ENCODE measurements around the gene CDC42BPG.

The CDC42BPG gene

DNA sequence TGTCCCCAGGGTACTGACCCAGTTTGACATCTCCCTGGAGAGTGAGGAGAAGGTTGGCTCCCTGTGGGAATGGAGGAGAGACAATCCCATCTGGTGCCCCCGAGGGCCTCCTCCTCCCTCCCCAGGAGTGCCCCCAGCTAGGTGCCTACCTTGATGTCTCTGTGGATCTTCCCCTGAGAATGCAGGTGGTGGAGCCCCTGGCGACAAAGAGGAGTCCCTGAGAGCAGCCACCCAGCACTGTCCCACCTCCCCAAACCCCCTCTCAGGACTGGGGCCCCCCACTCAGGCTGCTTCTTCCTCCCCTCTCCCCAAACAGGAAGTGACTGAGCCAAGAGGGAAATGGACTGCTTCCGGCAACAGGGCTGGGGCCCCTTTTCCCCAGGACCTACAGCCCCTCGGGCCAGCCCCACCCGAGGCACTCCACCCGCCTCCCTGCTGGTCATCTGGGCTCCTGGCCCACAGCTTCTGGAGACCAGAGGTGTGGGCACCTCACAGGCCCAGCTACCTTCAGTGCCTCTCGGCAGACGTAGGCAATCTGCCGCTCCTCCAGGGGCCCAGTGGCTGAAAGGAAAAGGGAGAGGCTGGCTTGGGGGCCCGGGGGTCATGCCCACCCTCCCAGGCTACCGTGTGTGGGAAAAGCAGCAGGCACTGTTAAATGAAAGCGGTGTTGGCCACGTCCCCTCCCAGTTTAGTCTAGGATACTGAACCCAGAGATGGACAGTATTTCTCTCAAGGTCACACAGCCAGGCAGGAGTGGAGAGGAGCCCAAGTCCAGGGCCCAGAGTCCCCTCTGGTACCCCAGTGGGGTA lies 42.7 kb downstream of the CDC42BPG start:
- peak overlapping the region; percentile 83 for H3K27ac Mint-ChIP-seq
- DNase-seq: peak; percentile 38

DNA sequence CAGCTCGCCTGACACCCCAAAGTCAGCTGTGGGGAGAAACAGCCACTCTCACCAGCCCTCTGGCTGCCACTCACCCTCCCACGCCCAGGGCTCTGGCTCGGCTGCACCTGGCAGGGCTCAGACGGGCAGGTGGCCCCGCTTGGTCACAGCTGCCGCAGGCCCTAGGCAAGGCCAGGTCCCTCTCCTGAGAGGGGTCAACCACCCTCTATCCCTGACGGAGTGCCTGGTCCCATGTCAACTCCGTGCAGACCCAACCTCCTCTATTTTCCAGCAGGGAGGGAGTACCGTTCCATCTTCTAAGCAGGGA lies 43.3 kb downstream of the CDC42BPG start:
- Mint-ChIP-seq H3K27ac (peak overlapping the region; percentile 83), H3K27me3 (no peaks in the 10 kb centered on the region), H3K4me3 (peak overlapping the region; percentile 82), H3K4me1 (peaks cover 41% of the 10 kb centered on the region), H3K9me3 (no peaks in the 10 kb centered on the region), H3K36me3 (peaks cover 30% of the 10 kb centered on the region)
- CTCF ChIA-PET: interaction anchor here (0.6 kb wide), 1 partner anchor 149 kb away, joined by 3 read pairs; no protein-coding TSS in a partner anchor
- no peak for DNase-seq

More for the DNA sequence above, 42.7 kb downstream of the CDC42BPG start:
- peaks cover 36% of the 10 kb centered on the region for H3K4me1 Mint-ChIP-seq
- H3K36me3 Mint-ChIP-seq: peaks cover 29% of the 10 kb centered on the region
- CTCF ChIA-PET: interaction anchor here (1.0 kb wide), 1 partner anchor 11 kb away, joined by 3 read pairs; no protein-coding TSS in a partner anchor
- peak overlapping the region; percentile 82 for H3K4me3 Mint-ChIP-seq
- H3K9me3 Mint-ChIP-seq: no peaks in the 10 kb centered on the region
- no peaks in the 10 kb centered on the region for H3K27me3 Mint-ChIP-seq

DNA sequence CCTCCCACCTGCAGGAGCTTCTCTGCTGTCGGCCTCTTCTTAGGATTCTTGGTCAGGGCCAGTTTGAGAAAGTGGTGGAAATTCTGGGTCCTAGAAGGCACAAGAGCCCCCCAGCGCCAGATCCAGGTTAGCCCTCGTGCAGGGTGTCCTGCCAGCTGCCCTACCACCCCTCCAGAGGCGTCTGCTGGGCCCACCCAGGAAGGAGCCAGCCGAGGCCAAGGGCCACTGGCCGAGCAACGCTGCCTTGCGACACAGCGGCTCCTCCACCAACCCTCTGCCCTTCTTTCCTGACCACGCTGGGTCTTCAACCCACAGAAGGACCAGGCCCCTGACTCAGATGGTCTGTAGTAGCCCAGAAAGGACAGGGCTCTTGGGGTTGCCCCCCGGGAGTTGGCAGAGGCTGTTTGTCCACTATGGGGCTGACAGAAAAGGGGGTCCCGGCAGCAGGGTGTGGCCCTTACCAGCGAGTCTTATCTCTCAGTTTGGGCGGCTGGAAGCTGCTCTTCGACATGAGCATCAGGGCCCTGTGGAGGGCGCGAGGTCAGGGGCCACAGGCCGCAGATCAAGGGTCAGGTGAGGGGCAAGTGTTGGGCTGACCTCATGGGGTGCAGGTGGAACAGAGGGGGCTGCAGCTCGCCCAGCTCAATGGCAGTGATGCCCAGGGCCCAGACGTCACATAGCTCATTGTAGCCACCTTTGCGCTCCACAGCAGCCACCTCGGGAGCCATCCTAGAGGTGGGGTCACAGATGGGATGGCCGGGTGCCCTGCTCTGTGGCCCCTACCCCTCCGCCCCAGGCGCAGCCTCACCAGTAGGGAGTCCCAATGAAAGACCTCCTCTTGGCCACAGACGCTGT lies 43.9 kb downstream of the CDC42BPG start:
- CTCF ChIA-PET: interaction anchor here (0.6 kb wide), 1 partner anchor 148 kb away, joined by 3 read pairs; no protein-coding TSS in a partner anchor
- Mint-ChIP-seq H3K27ac (peak overlapping the region; percentile 55), H3K4me1 (peaks cover 47% of the 10 kb centered on the region), H3K4me3 (peak overlapping the region; percentile 82), H3K9me3 (no peaks in the 10 kb centered on the region), H3K36me3 (peaks cover 29% of the 10 kb centered on the region), H3K27me3 (no peaks in the 10 kb centered on the region)
- no peak for DNase-seq

DNA sequence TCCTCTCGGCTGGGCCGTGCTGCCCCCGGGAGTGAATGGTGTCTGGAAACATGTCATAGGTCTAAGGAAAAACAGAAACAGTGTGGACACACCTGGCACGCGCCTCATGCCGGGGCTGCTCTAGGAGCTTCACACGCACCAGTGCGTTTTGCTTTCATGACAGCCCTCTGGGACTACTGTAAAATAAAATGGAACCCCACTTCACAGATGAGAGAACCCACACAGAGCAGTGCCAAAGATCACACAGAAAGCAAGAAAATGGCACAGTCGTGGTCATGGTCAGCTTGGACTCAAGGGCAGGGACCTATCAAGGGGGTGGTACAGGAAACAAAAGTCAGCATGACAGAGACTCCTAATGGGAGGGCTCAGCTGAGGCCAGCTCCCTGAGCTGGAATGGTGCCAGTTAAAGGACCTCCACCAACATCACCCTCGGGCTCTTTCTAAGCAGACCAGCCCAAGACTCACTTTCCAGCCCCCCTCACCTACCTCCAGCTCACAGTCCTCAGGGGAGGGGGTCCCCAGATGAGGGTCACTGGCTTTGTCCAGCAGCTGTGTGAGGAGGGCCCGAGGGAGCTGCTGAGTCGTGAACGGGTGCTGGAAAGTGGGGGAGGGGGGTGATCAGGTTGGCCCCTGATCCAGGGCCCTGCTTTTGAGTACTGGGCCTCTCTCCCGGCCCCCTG lies 44.7 kb downstream of the CDC42BPG start:
- H3K4me3 Mint-ChIP-seq: no peak overlapping the region
- no peaks in the 10 kb centered on the region for H3K27me3 Mint-ChIP-seq
- peaks cover 50% of the 10 kb centered on the region for H3K4me1 Mint-ChIP-seq
- peak overlapping the region; percentile 24 for H3K27ac Mint-ChIP-seq
- CTCF ChIA-PET: interaction anchor here (1.7 kb wide), 1 partner anchor 12 kb away, joined by 4 read pairs; no protein-coding TSS in a partner anchor
- peaks cover 32% of the 10 kb centered on the region for H3K36me3 Mint-ChIP-seq
- no peaks in the 10 kb centered on the region for H3K9me3 Mint-ChIP-seq
- no peak for DNase-seq

DNA sequence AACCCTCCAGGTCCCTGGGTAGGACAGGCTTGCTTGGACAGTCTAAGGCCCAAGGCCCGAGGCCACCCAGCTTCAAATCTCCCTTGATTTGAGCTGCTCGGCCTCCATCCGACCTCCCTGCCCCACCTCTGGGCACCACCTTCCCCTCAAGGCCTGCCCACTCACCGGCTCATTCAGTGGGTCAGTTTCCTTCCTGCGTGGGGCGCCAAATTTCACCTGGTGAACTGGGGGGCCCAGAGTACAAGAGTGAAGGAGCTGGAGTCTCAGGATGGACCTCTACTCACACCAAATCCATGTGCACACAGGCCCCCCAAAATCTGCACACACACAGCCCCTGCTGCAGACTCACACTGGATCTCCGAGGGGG lies 45.2 kb downstream of the CDC42BPG start:
- H3K27me3 Mint-ChIP-seq: no peaks in the 10 kb centered on the region
- no peak overlapping the region for H3K27ac Mint-ChIP-seq
- H3K4me3 Mint-ChIP-seq: no peak overlapping the region
- H3K9me3 Mint-ChIP-seq: no peaks in the 10 kb centered on the region
- H3K4me1 Mint-ChIP-seq: peaks cover 53% of the 10 kb centered on the region
- DNase-seq: no peak
- H3K36me3 Mint-ChIP-seq: peaks cover 36% of the 10 kb centered on the region
- CTCF ChIA-PET: interaction anchor here (1.7 kb wide), 1 partner anchor 11 kb away, joined by 4 read pairs; no protein-coding TSS in a partner anchor

DNA sequence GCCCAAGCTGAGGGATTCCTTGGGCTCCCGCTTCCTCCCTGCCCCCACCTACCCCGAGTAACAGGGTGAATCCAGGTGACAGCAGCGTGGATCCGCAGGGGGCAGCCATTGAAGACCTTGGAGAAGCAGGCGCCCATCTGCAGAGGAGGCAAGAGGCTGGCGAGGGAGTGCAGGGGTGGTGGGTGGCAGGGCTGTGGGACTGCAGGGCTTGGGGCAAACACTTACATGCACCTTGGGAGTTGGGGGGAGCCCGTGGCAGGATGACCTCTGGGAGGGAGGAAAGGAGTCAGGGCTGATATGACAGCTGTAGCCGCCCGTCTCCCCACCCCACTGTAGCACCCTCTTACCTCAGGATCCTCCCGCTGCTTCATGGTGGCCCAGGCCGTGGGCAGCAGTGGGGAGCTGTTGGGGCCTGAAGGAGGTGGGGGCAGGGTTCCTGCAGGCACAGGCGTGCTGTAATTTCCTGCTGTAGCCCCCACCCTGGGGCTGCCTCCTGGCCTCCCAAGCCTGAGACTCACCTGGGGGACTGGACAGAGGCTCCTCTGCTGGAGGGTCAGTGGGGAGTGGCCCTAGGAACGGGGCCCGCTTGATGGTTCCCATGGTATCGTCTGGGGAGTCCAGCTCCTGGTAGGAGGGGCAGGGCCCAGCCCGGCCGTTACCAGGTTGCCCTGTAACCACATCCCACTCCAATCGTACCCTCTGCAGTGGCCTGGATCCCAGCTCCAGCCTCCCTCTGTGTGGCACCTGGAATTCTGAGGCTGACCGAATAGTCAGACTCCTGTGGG lies 47.5 kb downstream of the CDC42BPG start:
- no peak overlapping the region for H3K27ac Mint-ChIP-seq
- CTCF ChIA-PET: interaction anchor here (1.3 kb wide), 1 partner anchor 12 kb away, joined by 3 read pairs; no protein-coding TSS in a partner anchor
- DNase-seq: no peak
- H3K9me3 Mint-ChIP-seq: no peaks in the 10 kb centered on the region
- peaks cover 57% of the 10 kb centered on the region for H3K4me1 Mint-ChIP-seq
- H3K36me3 Mint-ChIP-seq: peaks cover 43% of the 10 kb centered on the region
- H3K27me3 Mint-ChIP-seq: no peaks in the 10 kb centered on the region
- H3K4me3 Mint-ChIP-seq: no peak overlapping the region

DNA sequence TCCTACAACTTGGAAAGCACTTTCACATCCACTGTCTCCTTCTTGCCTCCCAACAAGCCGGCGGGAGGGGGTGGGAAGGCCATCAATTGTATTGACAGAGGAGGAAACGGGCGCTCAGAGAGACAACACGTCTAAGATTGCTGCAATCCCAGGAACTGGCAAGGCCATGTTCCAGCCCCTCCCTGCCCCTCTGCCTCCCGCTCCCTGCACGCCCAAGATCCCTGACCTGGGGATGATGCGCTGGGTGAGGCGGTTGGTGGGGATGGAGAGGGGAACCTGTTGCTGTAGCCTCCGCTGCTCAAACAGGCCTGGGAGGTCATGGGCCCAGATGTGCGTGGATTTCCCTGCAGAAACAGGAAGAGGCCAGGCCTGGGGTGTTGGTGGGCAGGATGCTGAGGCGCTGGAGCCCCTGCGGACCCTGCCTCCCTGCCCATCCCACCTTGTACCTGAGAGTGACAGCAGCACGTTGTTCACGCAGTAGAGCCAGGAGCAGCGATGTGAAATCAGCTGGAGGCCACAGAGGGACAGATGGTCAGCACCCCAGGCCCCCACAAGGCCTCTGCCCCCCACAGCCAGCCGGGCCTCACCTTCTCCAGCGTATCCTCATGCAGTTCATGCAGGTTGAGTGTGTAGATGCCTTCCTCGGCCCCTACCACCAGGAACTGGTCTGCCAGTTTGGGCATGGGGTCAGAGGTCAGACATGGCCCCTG lies 48.3 kb downstream of the CDC42BPG start:
- Mint-ChIP-seq H3K4me3 (no peak overlapping the region), H3K27me3 (no peaks in the 10 kb centered on the region), H3K9me3 (no peaks in the 10 kb centered on the region), H3K27ac (peak overlapping the region; percentile 14), H3K4me1 (peaks cover 50% of the 10 kb centered on the region), H3K36me3 (peaks cover 43% of the 10 kb centered on the region)
- CTCF ChIA-PET: no interaction called here
- no peak for DNase-seq

DNA sequence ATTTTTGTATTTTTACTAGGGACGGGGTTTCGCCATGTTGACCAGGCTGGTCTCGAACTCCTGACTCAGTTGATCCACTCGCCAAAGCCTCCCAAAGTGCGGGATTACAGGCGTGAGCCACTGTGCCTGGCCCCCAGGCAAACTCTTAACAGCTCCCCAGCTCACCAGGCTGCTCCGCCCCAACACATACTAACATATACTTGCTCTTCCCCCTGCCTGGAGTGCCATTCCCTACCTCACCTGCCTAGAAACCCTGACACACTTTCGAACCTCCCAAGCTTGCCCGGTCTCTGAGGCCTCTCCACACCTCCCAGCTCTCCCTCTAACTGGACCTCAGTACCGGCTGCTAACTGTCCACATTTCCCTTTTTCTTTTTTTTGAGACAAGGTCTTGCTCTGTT lies 49.9 kb downstream of the CDC42BPG start:
- Mint-ChIP-seq H3K9me3 (no peaks in the 10 kb centered on the region), H3K27ac (peak overlapping the region; percentile 87), H3K4me3 (no peak overlapping the region), H3K36me3 (peaks cover 43% of the 10 kb centered on the region), H3K4me1 (peaks cover 40% of the 10 kb centered on the region), H3K27me3 (no peaks in the 10 kb centered on the region)
- CTCF ChIA-PET: interaction anchor here (1.0 to 1.4 kb wide), 2 partner anchors 9 to 90 kb away, joined by 4 read pairs; no protein-coding TSS in a partner anchor
- no peak for DNase-seq

DNA sequence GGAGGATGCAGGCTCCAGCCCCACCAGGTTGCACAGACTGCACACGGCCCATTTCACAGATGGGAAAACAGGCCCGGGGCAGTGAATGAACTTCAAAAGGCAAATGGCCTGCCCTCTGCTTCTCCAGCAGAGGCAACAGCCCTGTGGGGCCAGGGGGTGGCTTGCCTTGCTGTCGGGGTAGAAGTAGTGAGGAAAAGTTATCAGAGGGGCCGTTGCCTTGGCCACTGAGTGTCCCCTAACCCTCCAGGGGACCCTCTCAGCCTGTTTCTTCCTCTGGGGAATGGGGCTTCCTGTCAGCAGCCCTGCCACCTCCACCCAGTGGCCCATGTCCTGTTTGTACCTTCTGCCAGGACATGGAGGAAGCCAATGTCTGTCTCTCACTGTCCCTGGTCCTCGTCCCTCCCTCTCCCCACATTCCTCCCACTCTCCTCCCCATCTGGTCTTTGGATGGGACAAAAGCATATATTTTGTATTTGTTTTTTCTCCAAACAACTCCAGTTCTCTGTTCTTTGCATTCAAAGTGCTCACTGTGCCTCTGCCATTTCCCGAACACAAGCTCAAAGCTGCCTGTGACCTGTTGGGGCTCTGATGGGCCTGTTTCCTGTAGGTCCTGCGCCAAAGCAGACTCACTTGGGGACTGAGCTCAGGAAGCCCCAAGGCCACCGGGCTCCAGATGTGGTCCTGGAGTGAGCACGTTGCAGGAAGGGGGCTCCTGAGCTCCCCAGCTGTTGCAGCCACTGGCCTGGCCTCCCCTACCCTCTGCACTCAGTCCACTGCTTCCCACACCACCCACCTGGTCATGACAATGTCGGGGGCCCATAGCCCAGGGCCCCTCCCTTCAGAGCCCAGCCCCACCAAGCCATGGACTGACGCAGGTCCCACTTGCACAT lies 50.9 kb downstream of the CDC42BPG start:
- peaks cover 36% of the 10 kb centered on the region for H3K4me1 Mint-ChIP-seq
- H3K27me3 Mint-ChIP-seq: no peaks in the 10 kb centered on the region
- no peaks in the 10 kb centered on the region for H3K9me3 Mint-ChIP-seq
- no peak for DNase-seq
- peak overlapping the region; percentile 87 for H3K27ac Mint-ChIP-seq
- no peak overlapping the region for H3K4me3 Mint-ChIP-seq
- CTCF ChIA-PET: interaction anchor here (0.6 to 1.0 kb wide), 2 partner anchors 14 to 89 kb away, joined by 3 to 4 read pairs; no protein-coding TSS in a partner anchor
- peaks cover 43% of the 10 kb centered on the region for H3K36me3 Mint-ChIP-seq

DNA sequence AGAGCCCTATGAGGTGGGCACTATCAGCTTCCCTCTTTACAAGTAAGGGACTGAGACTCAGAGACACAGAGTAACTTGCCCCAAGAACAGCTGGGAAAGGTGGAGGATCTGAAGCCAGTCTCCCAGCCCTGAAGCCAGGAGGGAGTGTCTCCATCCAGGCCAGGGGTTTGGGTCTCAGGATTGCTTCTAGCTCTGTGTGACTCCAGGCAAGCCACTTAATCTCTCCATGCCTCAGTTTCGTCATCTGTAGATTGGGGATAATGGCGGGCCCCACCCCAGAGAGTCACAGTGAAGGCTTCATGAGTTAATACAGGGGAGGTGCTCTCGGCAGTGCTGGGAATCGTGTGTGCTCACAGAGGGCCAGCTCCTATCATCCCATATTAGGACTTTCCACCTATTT lies 52.0 kb downstream of the CDC42BPG start:
- Mint-ChIP-seq H3K36me3 (peaks cover 42% of the 10 kb centered on the region), H3K4me1 (peaks cover 39% of the 10 kb centered on the region), H3K9me3 (no peaks in the 10 kb centered on the region), H3K27me3 (no peaks in the 10 kb centered on the region), H3K27ac (peak overlapping the region; percentile 14), H3K4me3 (no peak overlapping the region)
- CTCF ChIA-PET: no interaction called here
- no peak for DNase-seq

DNA sequence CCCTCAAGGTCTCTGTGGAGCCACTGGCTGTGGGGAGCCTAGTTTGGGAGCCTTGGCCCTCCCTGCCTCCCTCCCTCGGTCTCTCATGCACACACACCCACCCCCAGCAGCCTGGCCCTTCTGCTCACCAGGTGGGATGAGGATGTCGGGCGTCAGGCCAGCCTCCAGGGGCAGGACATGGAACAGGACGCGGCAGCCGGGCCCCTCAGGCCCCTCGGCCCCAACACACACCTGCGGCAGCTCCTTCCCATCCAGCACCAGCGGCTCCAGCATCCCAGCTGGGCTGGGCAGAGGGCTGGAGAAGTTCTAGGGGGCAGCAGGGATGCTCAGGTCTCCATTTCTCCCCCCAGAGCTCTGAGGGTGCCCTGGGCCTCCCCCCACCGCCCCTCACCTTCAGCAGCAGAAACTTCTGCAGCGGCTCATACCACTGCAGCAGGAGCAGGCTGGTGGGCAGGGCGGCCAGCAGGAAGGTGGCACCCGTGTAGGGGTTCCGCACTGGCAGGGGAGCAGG lies 52.6 kb downstream of the CDC42BPG start:
- Mint-ChIP-seq H3K27me3 (no peaks in the 10 kb centered on the region), H3K36me3 (peaks cover 43% of the 10 kb centered on the region), H3K4me3 (no peak overlapping the region), H3K27ac (no peak overlapping the region), H3K9me3 (no peaks in the 10 kb centered on the region), H3K4me1 (peaks cover 39% of the 10 kb centered on the region)
- DNase-seq: no peak
- CTCF ChIA-PET: no interaction called here
